Tibial nerve (tissue), 4 donors: Measurements from ENCODE around the gene ZKSCAN5. TPM values are rescaled to one million over a fixed set of nuclear protein-coding genes. Genes with fewer than 3 reads are reported as not detected.

Source experiments
- DNase-seq, 2 donors: peaks; one replicate each; pipeline ENCODE4 v3.0.0-alpha.2; 2019; ENCODE audit warnings: low spot score in 2 of 2
- H3K27ac ChIP-seq, 4 donors: fragments of 200-600 bp; sonication (generic) in 3 of 4; one replicate each; pipeline ENCODE4 v1.5.1; 2017 to 2019; ENCODE audit warnings: mild to moderate bottlenecking in 1 of 4
- H3K27me3 ChIP-seq, 2 donors: fragments of 200-600 bp; sonication (generic) in 1 of 2; one replicate each; pipeline versions ENCODE4 v1.5.1 to v1.6.0; 2017 to 2019
- H3K36me3 ChIP-seq, 3 donors: fragments of 200-600 bp; sonication (generic); one replicate each; pipeline ENCODE4 v1.5.1; 2018 to 2019
- H3K4me1 ChIP-seq, 4 donors: fragments of 200-600 bp; sonication (generic) in 3 of 4; one replicate each; pipeline ENCODE4 v1.5.1; 2017 to 2019
- H3K4me3 ChIP-seq, 4 donors: fragments of 200-600 bp; sonication (generic) in 3 of 4; one replicate each; pipeline ENCODE4 v1.5.1; 2017 to 2019; ENCODE audit warnings: mild to moderate bottlenecking in 1 of 4, moderate library complexity in 1 of 4
- H3K9me3 ChIP-seq, 4 donors: fragments of 200-600 bp; sonication (generic) in 3 of 4; one replicate each; pipeline ENCODE4 v1.5.1; 2017 to 2019
- EP300 ChIP-seq, 2 donors: sonication (generic); formaldehyde crosslinking; IDR thresholded peaks; one replicate each; pipeline ENCODE4 v1.6.1; 2017; ENCODE audit warnings: antibody characterized with exemption in 2 of 2, mild to moderate bottlenecking in 1 of 2
- POLR2A ChIP-seq, 2 donors: fragments of 450-650 bp; IDR thresholded peaks; one replicate each; pipeline ENCODE4 v1.6.1; 2017; ENCODE audit warnings: antibody characterized with exemption in 2 of 2, mild to moderate bottlenecking in 2 of 2, moderate library complexity in 2 of 2
- WGBS, 2 donors: methylation state at CpG; one replicate each; pipeline ENCODE4 v1.1.5; 2018; 5-methylcytosine and 5-hydroxymethylcytosine counted together
- total RNA-seq, 4 donors: library from RNA; depleted of rRNA; stranded (reverse); fragments of >200 nt; gene quantifications; one replicate each; pipeline ENCODE4 v1.1.0, GENCODE V29; 2016
- TF ChIP-seq, protein P1 (sequence below), 5 experiments: fragments of 200-600 bp in 3 of 5; fragments of 450-650 bp in 2 of 5; sonication (generic) in 3 of 5; IDR thresholded peaks; one replicate each; pipeline ENCODE4 v1.5.1; 2016 to 2019; ENCODE audit warnings: antibody characterized with exemption in 5 of 5, mild to moderate bottlenecking in 3 of 5, moderate library complexity in 2 of 5

The ZKSCAN5 gene
- total RNA-seq, 4 donors from 2014 or later, result 9.0 to 11.7 (median 9.9) TPM

DNA sequence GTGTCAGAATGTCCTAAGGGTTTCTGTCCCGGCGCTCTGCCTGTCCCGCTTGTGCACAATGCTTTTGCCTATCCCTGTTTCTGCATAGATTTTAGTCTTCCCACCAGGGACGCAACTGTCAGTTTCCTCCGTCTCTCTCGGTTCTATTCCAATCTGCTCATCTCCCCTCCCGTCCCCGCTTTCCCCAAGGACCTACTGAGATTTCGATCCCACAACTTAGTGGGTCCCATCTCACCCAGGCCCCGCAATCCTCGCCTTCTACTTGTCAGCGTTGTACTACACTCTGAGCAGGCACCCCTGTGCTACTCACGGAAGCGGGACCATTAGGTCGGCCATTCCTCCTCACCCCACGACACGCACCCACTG lies 53.5 kb downstream of the ZKSCAN5 start:
- Histone ChIP-seq H3K27ac (peak overlapping the region; percentile 91 to 98 (median 96)), H3K4me3 (peak overlapping the region; percentile 82 to 98 (median 92)), H3K27me3 (no peaks in the 10 kb centered on the region), H3K9me3 (no peaks in the 10 kb centered on the region), H3K4me1 (peaks cover 0 to 63% (median 20%) of the 10 kb centered on the region in 4 donors), H3K36me3 (peaks cover 3 to 56% (median 7%) of the 10 kb centered on the region in 3 donors)
- DNase-seq, result no peak
- TF ChIP-seq EP300 (IDR thresholded peaks at IDR 0.05) (no peak), POLR2A (IDR thresholded peaks at IDR 0.05) (no peak)
- TF ChIP-seq, protein P1, sequence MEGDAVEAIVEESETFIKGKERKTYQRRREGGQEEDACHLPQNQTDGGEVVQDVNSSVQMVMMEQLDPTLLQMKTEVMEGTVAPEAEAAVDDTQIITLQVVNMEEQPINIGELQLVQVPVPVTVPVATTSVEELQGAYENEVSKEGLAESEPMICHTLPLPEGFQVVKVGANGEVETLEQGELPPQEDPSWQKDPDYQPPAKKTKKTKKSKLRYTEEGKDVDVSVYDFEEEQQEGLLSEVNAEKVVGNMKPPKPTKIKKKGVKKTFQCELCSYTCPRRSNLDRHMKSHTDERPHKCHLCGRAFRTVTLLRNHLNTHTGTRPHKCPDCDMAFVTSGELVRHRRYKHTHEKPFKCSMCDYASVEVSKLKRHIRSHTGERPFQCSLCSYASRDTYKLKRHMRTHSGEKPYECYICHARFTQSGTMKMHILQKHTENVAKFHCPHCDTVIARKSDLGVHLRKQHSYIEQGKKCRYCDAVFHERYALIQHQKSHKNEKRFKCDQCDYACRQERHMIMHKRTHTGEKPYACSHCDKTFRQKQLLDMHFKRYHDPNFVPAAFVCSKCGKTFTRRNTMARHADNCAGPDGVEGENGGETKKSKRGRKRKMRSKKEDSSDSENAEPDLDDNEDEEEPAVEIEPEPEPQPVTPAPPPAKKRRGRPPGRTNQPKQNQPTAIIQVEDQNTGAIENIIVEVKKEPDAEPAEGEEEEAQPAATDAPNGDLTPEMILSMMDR (IDR thresholded peaks at IDR 0.05), result no peak
- WGBS, 2 donors, result 2 to 3% methylated on average over 17 of the region's 17 CpGs

DNA sequence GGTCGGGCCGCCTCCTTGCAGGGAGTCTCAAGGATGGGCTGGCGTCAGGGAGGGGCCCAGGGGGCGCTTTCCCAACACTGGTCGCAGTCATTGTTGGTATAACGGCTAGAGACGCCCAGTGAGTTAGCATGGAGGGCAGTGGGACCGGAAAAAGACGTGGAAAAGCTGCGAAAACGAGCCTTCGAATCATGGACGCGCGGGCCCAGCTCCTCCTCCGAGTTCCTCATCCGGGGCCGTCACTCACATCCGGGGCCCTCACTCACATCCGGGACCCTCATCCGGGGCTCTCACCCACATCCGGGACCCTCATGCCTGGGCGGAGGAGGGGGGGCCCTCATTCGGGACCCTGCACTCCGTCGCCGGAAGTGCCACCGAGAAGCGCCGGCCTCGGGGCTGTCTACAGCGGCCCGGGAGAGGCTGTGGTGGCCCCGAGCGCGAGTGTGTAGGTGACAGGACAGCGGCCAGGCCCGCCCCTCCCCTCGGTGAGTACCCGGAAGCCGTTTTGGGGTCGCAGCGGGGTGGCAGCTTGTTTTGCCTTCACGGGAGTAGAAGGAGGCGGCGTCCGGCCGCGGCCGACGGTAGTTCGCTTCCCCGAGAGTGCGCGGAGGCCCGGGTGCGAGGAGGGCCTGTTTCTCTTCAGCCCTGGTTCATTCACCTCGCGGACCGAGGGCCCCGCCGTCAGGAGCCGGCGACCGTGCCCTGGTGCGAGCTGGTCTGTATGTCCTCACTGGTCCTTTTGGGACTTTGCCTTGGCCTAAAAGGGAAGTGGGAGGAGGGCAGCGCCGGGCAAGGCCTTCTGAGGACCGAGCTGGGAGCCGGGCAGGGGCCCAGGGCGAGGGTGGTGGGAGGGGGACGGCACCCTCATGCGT lies 54.1 kb downstream of the ZKSCAN5 start, which contains the start of gene ZNF655:
Gene ZNF655 (plus strand): TSS at position 337 of the 869 bp plus-strand sequence. CDS start 1,918 bp downstream, outside the sequence.
- H3K36me3 ChIP-seq, result peaks cover 3 to 62% (median 9%) of the 10 kb centered on the region in 3 donors
- H3K4me1 ChIP-seq, result peaks cover 0 to 65% (median 20%) of the 10 kb centered on the region in 4 donors
- TF ChIP-seq, protein P1 (IDR thresholded peaks at IDR 0.05), result peak in 1 of 5 experiments; percentile 21
- peak; percentile 66 to 82 for TF ChIP-seq POLR2A (IDR thresholded peaks at IDR 0.05)
- TF ChIP-seq EP300 (IDR thresholded peaks at IDR 0.05), result peak; percentile 57 to 93
- H3K27me3 ChIP-seq, result no peaks in the 10 kb centered on the region
- 0 to 1% methylated on average over 28 to 47 of the region's 73 CpGs for WGBS, 2 donors
- peak within 1 kb of the TSS; percentile 82 to 98 (median 92) for H3K4me3 ChIP-seq
- peak; percentile 83 to 89 for DNase-seq
- peak within 1 kb of the TSS; percentile 91 to 98 (median 96) for H3K27ac ChIP-seq
- no peaks in the 10 kb centered on the region for H3K9me3 ChIP-seq

- Histone ChIP-seq H3K36me3 (peaks cover 5 to 67% (median 14%) of the 10 kb centered on the region in 3 donors), H3K4me1 (peaks cover 0 to 65% (median 20%) of the 10 kb centered on the region in 4 donors)
Measured at GRCh38 chr7:99559175-99559915, 54.9 kb downstream of the ZKSCAN5 start.

GRCh38 chr7:99560834-99561736 lies 56.6 kb downstream of the ZKSCAN5 start:
- DNase-seq, result no peak
- no peaks in the 10 kb centered on the region for H3K27me3 ChIP-seq
- H3K27ac ChIP-seq, result no peak overlapping the region
- TF ChIP-seq POLR2A (IDR thresholded peaks at IDR 0.05), result no peak
- TF ChIP-seq, protein P1 (IDR thresholded peaks at IDR 0.05), result no peak
- no peak for TF ChIP-seq EP300 (IDR thresholded peaks at IDR 0.05)
- H3K4me1 ChIP-seq, result peaks cover 0 to 57% (median 20%) of the 10 kb centered on the region in 4 donors
- peaks cover 5 to 68% (median 14%) of the 10 kb centered on the region in 3 donors for H3K36me3 ChIP-seq
- no peak overlapping the region for H3K4me3 ChIP-seq
- 75 to 84% methylated on average over 7 of the region's 7 CpGs for WGBS, 2 donors
- H3K9me3 ChIP-seq, result no peaks in the 10 kb centered on the region

More at GRCh38 chr7:99559175-99559915, 54.9 kb downstream of the ZKSCAN5 start:
- no peak for DNase-seq
- Histone ChIP-seq H3K27ac (peak overlapping the region; percentile 91 to 98 (median 96)), H3K4me3 (peak overlapping the region; percentile 82 to 98 (median 92)), H3K9me3 (no peaks in the 10 kb centered on the region), H3K27me3 (no peaks in the 10 kb centered on the region)
- TF ChIP-seq, protein P1 (IDR thresholded peaks at IDR 0.05), result no peak
- TF ChIP-seq POLR2A (IDR thresholded peaks at IDR 0.05) (no peak), EP300 (IDR thresholded peaks at IDR 0.05) (no peak)
- WGBS, 2 donors, result 24 to 25% methylated on average over 31 of the region's 31 CpGs
